ENCODE measurements around the gene LBP. TPM values are rescaled to one million over a fixed set of nuclear protein-coding genes. Genes with fewer than 3 reads are reported as not detected.

Gene LBP
- total and polyA plus RNA-seq, 2 donors (not counting 3 experiments of a cell fraction or from before 2014, with no cell fraction given), result 0.03 TPM; not detected in 1

GRCh38 chr20:38336726-38337125, 9.6 kb upstream of the LBP start:
- FAIRE-seq, result no peak
- BruUV-seq (replicated peaks), result no TSS peak
- dilution Hi-C loops (cut with MboI; ENCODE audit: extremely low pct_ligation_motif_present, low sequenced_read_pairs), result no loop called here

GRCh38 chr20:38337561-38338140, 8.6 kb upstream of the LBP start:
- Histone ChIP-seq H3K4me3 (replicated peaks in 1 of 3; ENCODE audit: insufficient read depth in 1 of 3, low read depth in 1 of 3, low read length in 3 of 3) (no peak overlapping the region), H3K9ac (replicated peaks; ENCODE audit: extremely low read depth, insufficient read depth, low read length) (no peak overlapping the region), H2AFZ (ENCODE audit: low read depth, low read length) (no peak overlapping the region), H3K9me3 (replicated peaks; ENCODE audit: control insufficient read depth, insufficient read depth, low read length) (no peaks in the 10 kb centered on the region), H4K20me1 (replicated peaks; ENCODE audit: control insufficient read depth, extremely low read depth, insufficient read depth, low read length) (no peaks in the 10 kb centered on the region), H3K9me1 (replicated peaks; ENCODE audit: control insufficient read depth, extremely low read depth, insufficient read depth, low read length) (no peaks in the 10 kb centered on the region), H3K27ac (ENCODE audit: insufficient read depth, low read depth, low read length) (no peak overlapping the region), H3K79me2 (ENCODE audit: control insufficient read depth, insufficient read depth, low read length) (no peaks in the 10 kb centered on the region), H3K4me1 (ENCODE audit: control insufficient read depth, extremely low read depth, insufficient read depth, low read length) (no peaks in the 10 kb centered on the region), H3K36me3 (ENCODE audit: control insufficient read depth in 2 of 2, extremely low read depth in 1 of 2, insufficient read depth in 2 of 2, low read length in 2 of 2) (no peaks in the 10 kb centered on the region), H3K4me2 (ENCODE audit: insufficient read depth, low read length) (no peak overlapping the region), H3K27me3 (ENCODE audit: control insufficient read depth in 2 of 2, insufficient read depth in 2 of 2, low read length in 2 of 2) (no peaks in the 10 kb centered on the region)
- no TSS peak for BruUV-seq (replicated peaks)
- intact Hi-C loops (cut with micrococcal nuclease), result loop anchor here (1.0 kb wide), 1 partner anchor 71 kb away; no protein-coding TSS in a partner anchor
- ChIA-PET CTCF (interaction anchor here (2.1 to 3.6 kb wide), 2 partner anchors 20 to 70 kb away, joined by 4 to 51 read pairs; no protein-coding TSS in a partner anchor), POLR2A (no interaction called here)
- TF ChIP-seq CTCF (IDR thresholded peaks at IDR 0.05; ENCODE audit: extremely low read depth in 1 of 2, insufficient read depth in 1 of 2, low read depth in 1 of 2, low read length in 2 of 2) (peak; percentile 32 to 42), POLR2AphosphoS5 (IDR thresholded peaks at IDR 0.05; ENCODE audit: insufficient read depth, low read depth, low read length) (no peak)
- dilution Hi-C loops (cut with MboI; ENCODE audit: extremely low pct_ligation_motif_present, low sequenced_read_pairs), result no loop called here
- FAIRE-seq, result no peak
- no peak for DNase-seq (ENCODE audit: low read depth, low spot score)

More at GRCh38 chr20:38336726-38337125, 9.6 kb upstream of the LBP start:
- no peak overlapping the region for H3K27ac ChIP-seq (ENCODE audit: insufficient read depth, low read depth, low read length)
- no peaks in the 10 kb centered on the region for H3K9me3 ChIP-seq (replicated peaks; ENCODE audit: control insufficient read depth, insufficient read depth, low read length)
- no peaks in the 10 kb centered on the region for H3K36me3 ChIP-seq (ENCODE audit: control insufficient read depth in 2 of 2, extremely low read depth in 1 of 2, insufficient read depth in 2 of 2, low read length in 2 of 2)
- intact Hi-C loops (cut with micrococcal nuclease), result loop anchor here (1.0 kb wide), 1 partner anchor 72 kb away; no protein-coding TSS in a partner anchor
- H3K79me2 ChIP-seq (ENCODE audit: control insufficient read depth, insufficient read depth, low read length), result no peaks in the 10 kb centered on the region
- TF ChIP-seq FOS (IDR thresholded peaks at IDR 0.05; ENCODE audit: borderline replicate concordance, insufficient read depth, low read length), result no peak
- no peak overlapping the region for H3K4me3 ChIP-seq (replicated peaks in 1 of 3; ENCODE audit: insufficient read depth in 1 of 3, low read depth in 1 of 3, low read length in 3 of 3)
- no peak overlapping the region for H3K9ac ChIP-seq (replicated peaks; ENCODE audit: extremely low read depth, insufficient read depth, low read length)
- no peaks in the 10 kb centered on the region for H3K27me3 ChIP-seq (ENCODE audit: control insufficient read depth in 2 of 2, insufficient read depth in 2 of 2, low read length in 2 of 2)
- H3K4me1 ChIP-seq (ENCODE audit: control insufficient read depth, extremely low read depth, insufficient read depth, low read length), result no peaks in the 10 kb centered on the region
- H2AFZ ChIP-seq (ENCODE audit: low read depth, low read length), result no peak overlapping the region
- no peak for DNase-seq (ENCODE audit: low read depth, low spot score)
- ChIA-PET CTCF (interaction anchor here (1.1 to 1.6 kb wide), 4 partner anchors 12 to 72 kb away, joined by 3 to 7 read pairs (median 4); no protein-coding TSS in a partner anchor), POLR2A (no interaction called here)
- no peaks in the 10 kb centered on the region for H4K20me1 ChIP-seq (replicated peaks; ENCODE audit: control insufficient read depth, extremely low read depth, insufficient read depth, low read length)
- H3K4me2 ChIP-seq (ENCODE audit: insufficient read depth, low read length), result no peak overlapping the region
- no peaks in the 10 kb centered on the region for H3K9me1 ChIP-seq (replicated peaks; ENCODE audit: control insufficient read depth, extremely low read depth, insufficient read depth, low read length)

Measured in endothelial cell of umbilical vein (primary cell).